ENCODE measurements around the gene DCP1A. TPM values are rescaled to one million over a fixed set of nuclear protein-coding genes. Genes with fewer than 3 reads are reported as not detected.
"Not testable (repeated sequence)": the region's sequence is repeated elsewhere in the genome, so short reads cannot be mapped to it uniquely, and the experiment has no call there.

The DCP1A gene
- total RNA-seq, 2 experiments from 2014 or later: 23.8 to 25.0 TPM

DNA sequence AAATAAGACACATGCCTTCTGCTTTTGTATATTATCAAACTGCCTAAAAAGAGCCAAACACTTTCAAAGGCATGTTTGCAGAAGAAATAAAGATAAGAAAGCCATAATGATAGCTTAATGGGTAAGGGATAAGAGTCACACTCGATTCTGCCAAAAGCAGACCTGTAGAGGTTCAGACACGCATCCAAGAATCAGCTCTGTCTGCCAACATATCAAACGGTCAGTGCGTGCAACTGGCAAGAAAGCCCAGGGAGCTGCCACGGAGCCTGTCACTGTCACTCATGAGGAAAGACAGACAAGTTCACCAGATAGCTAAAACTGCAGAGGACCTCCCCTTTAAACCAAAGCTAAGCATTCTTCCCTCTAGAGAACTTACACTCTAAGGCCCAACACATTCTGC is 23.2 kb downstream of the DCP1A start:
- H3K4me3 Mint-ChIP-seq: no peak overlapping the region
- intact Hi-C loops (cut with micrococcal nuclease): loop anchor here (2.0 kb wide), 1 partner anchor 23 kb away; the partner anchor contains the start of gene DCP1A
- peaks cover 8% of the 10 kb centered on the region for H3K36me3 Mint-ChIP-seq (ENCODE audit: low read depth)
- CTCF ChIA-PET: interaction anchor here (0.6 to 1.4 kb wide), 2 partner anchors 25 to 1100 kb away, joined by 4 read pairs; no protein-coding TSS in a partner anchor
- H3K4me1 Mint-ChIP-seq (ENCODE audit: low read depth): peaks cover 30% of the 10 kb centered on the region
- no peak overlapping the region for H3K27ac Mint-ChIP-seq
- no peaks in the 10 kb centered on the region for H3K27me3 Mint-ChIP-seq (ENCODE audit: low read depth)
- H3K9me3 Mint-ChIP-seq: no peaks in the 10 kb centered on the region
- DNase-seq: no peak

DNA sequence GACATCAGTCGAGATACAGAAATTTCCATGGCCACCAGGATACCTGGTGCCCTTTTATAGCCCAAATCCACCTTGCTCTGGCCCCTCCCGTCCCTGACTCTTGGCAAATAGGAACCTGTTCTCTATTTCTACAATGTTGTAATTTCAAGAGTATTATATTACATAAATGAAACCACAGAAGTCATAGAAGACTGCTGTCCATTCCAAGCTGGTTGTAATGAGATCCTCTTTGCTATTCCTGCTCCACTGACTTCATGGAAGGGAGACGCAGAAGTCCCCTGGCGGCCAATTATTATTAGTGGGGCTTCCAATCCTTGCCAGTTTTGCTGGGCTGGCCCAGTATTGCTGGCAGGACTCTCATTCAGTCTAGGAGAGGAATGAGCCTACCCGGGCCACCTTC is 26.6 kb downstream of the DCP1A start:
- CTCF ChIA-PET: interaction anchor here (1.0 kb wide), 1 partner anchor 12 kb away, joined by 3 read pairs; no protein-coding TSS in a partner anchor
- H3K27ac Mint-ChIP-seq: no peak overlapping the region
- intact Hi-C loops (cut with micrococcal nuclease): no loop called here

DNA sequence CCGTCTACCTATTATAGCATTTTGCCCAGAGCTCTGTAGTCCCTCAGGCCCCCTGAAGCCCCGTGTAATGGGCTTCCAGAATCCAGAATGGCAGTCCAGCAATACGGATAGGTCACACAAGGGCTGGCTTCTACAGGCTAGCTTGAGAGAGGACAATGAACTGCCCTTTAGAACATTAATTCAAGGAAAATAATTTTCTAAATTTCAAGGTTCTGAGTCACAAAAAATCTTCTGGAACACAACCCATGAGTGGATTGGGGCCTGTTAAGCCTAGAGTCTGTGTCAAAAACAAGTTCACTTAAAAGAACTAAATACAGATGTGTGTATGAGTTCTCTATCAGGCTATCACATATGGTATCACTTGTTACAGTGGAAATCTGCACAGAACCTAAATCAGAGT is 28.8 kb downstream of the DCP1A start:
- H3K4me3 Mint-ChIP-seq: no peak overlapping the region
- H3K4me1 Mint-ChIP-seq (ENCODE audit: low read depth): no peaks in the 10 kb centered on the region
- DNase-seq: no peak
- no peaks in the 10 kb centered on the region for H3K9me3 Mint-ChIP-seq
- CTCF ChIA-PET: no interaction called here
- H3K36me3 Mint-ChIP-seq (ENCODE audit: low read depth): peaks cover 13% of the 10 kb centered on the region
- H3K27me3 Mint-ChIP-seq (ENCODE audit: low read depth): no peaks in the 10 kb centered on the region
- no peak overlapping the region for H3K27ac Mint-ChIP-seq
- intact Hi-C loops (cut with micrococcal nuclease): no loop called here

More for the DNA sequence above, 26.6 kb downstream of the DCP1A start:
- Mint-ChIP-seq H3K9me3 (no peaks in the 10 kb centered on the region), H3K27me3 (ENCODE audit: low read depth) (no peaks in the 10 kb centered on the region), H3K4me1 (ENCODE audit: low read depth) (peaks cover 8% of the 10 kb centered on the region), H3K4me3 (no peak overlapping the region), H3K36me3 (ENCODE audit: low read depth) (peaks cover 13% of the 10 kb centered on the region)
- no peak for DNase-seq

DNA sequence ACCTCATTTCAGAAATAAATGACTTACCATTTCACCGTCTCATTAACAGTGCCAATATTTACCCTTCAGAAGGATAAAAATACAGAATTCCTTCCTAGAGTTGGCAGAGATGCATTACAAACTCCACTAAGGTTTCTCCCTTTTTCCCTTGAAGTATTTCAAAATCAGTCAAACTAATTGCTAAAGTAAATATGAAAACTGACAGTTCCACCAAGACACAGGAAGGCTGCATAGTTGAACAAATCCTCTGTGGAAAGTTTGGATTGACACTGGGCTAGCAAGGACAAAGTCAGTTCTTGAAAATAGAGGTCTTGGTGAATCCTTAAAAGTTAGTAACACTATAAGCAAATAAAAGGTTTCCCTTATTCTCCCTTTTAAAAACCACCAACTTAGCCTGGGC is 34.5 kb downstream of the DCP1A start:
- H3K27ac Mint-ChIP-seq: no peak overlapping the region
- CTCF ChIA-PET: interaction anchor here (0.7 kb wide), 1 partner anchor 395 kb away, joined by 4 read pairs; no protein-coding TSS in a partner anchor
- peaks cover 16% of the 10 kb centered on the region for H3K36me3 Mint-ChIP-seq (ENCODE audit: low read depth)
- H3K27me3 Mint-ChIP-seq (ENCODE audit: low read depth): no peaks in the 10 kb centered on the region
- no peak overlapping the region for H3K4me3 Mint-ChIP-seq
- no peaks in the 10 kb centered on the region for H3K9me3 Mint-ChIP-seq
- intact Hi-C loops (cut with micrococcal nuclease): no loop called here
- no peaks in the 10 kb centered on the region for H3K4me1 Mint-ChIP-seq (ENCODE audit: low read depth)
- DNase-seq: no peak

DNA sequence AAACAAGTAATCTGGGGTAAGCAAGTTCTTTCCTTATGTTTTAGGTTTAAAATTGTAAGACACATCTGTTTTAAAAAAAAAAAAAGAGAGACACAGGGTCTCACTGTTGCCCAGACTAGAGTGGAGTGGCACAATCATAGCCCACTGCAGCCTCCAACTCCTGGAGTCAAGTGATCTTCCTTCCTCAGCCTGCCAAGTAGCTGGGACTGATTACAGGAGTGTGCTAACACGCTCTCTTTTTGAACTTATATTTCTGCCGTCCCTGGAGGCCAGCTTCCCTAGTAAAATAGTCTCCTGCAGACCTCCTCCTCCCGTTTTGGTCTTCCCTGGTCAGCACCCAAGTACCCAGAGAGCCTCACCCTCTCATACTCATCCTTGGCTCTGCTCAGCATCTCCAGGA is 35.5 kb downstream of the DCP1A start:
- Mint-ChIP-seq H3K9me3 (no peaks in the 10 kb centered on the region), H3K27ac (no peak overlapping the region), H3K36me3 (ENCODE audit: low read depth) (peaks cover 16% of the 10 kb centered on the region), H3K27me3 (ENCODE audit: low read depth) (no peaks in the 10 kb centered on the region), H3K4me1 (ENCODE audit: low read depth) (no peaks in the 10 kb centered on the region), H3K4me3 (no peak overlapping the region)
- CTCF ChIA-PET: interaction anchor here (0.6 to 1.5 kb wide), 3 partner anchors 11 to 117 kb away, joined by 3 to 4 read pairs (median 4); no protein-coding TSS in a partner anchor
- no peak for DNase-seq
- intact Hi-C loops (cut with micrococcal nuclease): no loop called here

DNA sequence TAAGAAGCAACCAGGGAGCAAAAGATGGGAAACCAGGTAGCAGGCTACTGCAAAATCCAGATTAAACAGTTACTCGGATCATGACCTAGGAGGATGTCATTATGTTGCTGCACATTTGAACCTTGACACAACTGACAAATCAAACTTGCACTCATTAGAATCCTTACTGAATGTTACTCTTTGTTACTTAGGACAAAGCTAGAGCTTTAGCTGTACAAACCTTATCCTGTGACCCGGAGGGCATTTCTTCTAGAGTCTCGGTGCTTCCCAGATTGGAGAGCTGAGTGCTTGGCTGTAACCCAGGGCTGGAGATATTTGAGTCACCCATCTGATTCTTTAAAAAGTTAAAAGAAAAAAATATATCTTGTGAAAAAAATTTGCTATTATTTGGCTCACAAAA is 43.4 kb downstream of the DCP1A start:
- DNase-seq: no peak
- CTCF ChIA-PET: no interaction called here
- H3K4me1 Mint-ChIP-seq (ENCODE audit: low read depth): peaks cover 3% of the 10 kb centered on the region
- H3K9me3 Mint-ChIP-seq: no peaks in the 10 kb centered on the region
- H3K4me3 Mint-ChIP-seq: no peak overlapping the region
- no peaks in the 10 kb centered on the region for H3K27me3 Mint-ChIP-seq (ENCODE audit: low read depth)
- intact Hi-C loops (cut with micrococcal nuclease): no loop called here
- no peak overlapping the region for H3K27ac Mint-ChIP-seq
- H3K36me3 Mint-ChIP-seq (ENCODE audit: low read depth): peaks cover 5% of the 10 kb centered on the region

DNA sequence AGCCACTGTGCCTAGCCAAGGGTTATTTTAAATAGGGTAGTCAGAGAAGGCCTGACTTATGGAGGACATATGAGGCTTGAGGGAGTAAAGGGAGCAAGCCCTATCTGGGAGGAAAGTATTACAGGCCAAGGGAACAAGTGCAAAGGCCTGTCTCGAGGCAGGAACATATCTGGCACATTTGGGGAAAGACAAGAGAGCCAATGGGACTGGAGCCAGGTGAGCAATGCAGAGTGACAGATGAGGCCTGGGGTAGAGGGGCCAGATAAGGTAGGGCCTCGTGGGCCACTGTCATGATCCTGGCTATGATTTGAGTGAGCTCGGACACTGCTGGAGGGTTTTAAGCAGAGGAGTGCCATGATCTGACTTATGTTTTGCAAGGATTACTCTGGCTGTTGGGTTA is 43.8 kb downstream of the DCP1A start:
- no peak overlapping the region for H3K4me3 Mint-ChIP-seq
- DNase-seq: no peak
- H3K4me1 Mint-ChIP-seq (ENCODE audit: low read depth): peaks cover 3% of the 10 kb centered on the region
- CTCF ChIA-PET: no interaction called here
- H3K27me3 Mint-ChIP-seq (ENCODE audit: low read depth): no peaks in the 10 kb centered on the region
- intact Hi-C loops (cut with micrococcal nuclease): no loop called here
- no peak overlapping the region for H3K27ac Mint-ChIP-seq
- H3K9me3 Mint-ChIP-seq: no peaks in the 10 kb centered on the region
- H3K36me3 Mint-ChIP-seq (ENCODE audit: low read depth): peaks cover 5% of the 10 kb centered on the region

DNA sequence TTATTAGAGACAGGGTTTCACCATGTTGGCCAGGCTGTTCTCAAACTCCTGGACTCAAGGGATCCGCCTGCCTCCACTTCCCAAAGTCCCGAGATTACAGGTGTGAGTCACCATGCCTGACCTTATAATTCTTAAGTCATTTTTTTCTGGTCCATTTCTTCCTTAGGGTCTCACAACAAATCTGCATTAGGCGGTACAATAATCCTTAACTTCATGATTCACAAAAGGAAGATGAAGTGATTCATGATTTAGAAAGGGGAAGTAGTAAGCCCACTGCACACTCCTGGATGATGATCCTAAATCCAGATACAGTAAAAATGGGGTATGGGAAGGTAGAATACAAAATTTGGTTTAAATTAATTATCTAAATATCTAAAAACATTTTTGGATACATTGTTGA is 46.5 kb downstream of the DCP1A start:
- H3K4me3 Mint-ChIP-seq: no peak overlapping the region
- no peaks in the 10 kb centered on the region for H3K27me3 Mint-ChIP-seq (ENCODE audit: low read depth)
- H3K9me3 Mint-ChIP-seq: no peaks in the 10 kb centered on the region
- no peak for DNase-seq
- peaks cover 3% of the 10 kb centered on the region for H3K4me1 Mint-ChIP-seq (ENCODE audit: low read depth)
- intact Hi-C loops (cut with micrococcal nuclease): no loop called here
- H3K27ac Mint-ChIP-seq: no peak overlapping the region
- H3K36me3 Mint-ChIP-seq (ENCODE audit: low read depth): peaks cover 5% of the 10 kb centered on the region
- CTCF ChIA-PET: interaction anchor here (0.6 to 1.1 kb wide), 2 partner anchors 10 to 224 kb away, joined by 4 read pairs; no protein-coding TSS in a partner anchor

DNA sequence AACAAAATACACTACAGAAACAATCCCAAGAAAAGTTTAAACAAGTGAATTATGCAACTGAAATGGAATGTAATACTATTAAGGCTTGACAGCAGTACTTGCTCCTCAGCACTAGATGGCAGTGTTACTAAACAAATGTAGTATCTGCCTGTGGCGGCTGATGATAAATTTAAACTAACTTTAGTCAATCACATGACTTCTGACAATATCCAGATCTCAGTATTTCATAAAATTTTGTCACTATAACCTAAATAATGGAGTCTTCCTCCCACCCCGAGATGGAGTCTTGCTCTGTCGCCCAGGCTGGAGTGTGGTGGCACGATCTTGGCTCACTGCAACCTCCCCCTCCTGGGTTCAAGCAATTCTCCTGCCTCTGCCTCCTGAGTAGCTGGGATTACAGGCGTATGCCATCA is 47.7 kb downstream of the DCP1A start:
- not testable (repeated sequence) for H3K27me3 Mint-ChIP-seq (ENCODE audit: low read depth); H3K4me1 Mint-ChIP-seq (ENCODE audit: low read depth); H3K9me3 Mint-ChIP-seq; H3K4me3 Mint-ChIP-seq; H3K36me3 Mint-ChIP-seq (ENCODE audit: low read depth); H3K27ac Mint-ChIP-seq
- intact Hi-C loops (cut with micrococcal nuclease): loop anchor here (1.0 to 5.0 kb wide), 5 partner anchors 51 to 411 kb away; no protein-coding TSS in a partner anchor
- CTCF ChIA-PET: interaction anchor here (0.6 to 1.4 kb wide), 10 partner anchors 8 to 297 kb away, joined by 3 to 7 read pairs (median 4); no protein-coding TSS in a partner anchor
- DNase-seq: peak; percentile 9

DNA sequence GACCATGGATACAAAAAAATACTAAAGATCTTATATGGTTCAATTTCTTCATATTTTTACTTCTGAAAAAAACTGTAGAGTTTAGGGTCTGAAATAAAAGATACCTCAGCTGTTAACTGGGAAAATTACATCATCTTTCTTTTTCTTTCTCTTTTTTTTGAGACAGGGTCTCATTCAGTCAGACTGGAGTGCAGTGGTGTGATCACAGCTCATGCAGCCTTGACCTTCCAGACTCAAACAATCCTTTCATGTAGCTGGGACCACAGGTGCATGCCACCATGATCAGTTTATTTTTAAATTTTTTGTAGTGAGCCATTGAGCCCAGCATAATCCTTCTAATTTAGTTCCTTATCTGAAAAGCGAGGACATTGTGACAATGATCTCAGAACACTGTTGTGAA is 51.9 kb downstream of the DCP1A start:
- intact Hi-C loops (cut with micrococcal nuclease): loop anchor here (5.0 kb wide), 2 partner anchors 73 to 217 kb away; no protein-coding TSS in a partner anchor
- Mint-ChIP-seq H3K9me3 (no peaks in the 10 kb centered on the region), H3K36me3 (ENCODE audit: low read depth) (peaks cover 8% of the 10 kb centered on the region), H3K27me3 (ENCODE audit: low read depth) (no peaks in the 10 kb centered on the region), H3K4me3 (no peak overlapping the region), H3K4me1 (ENCODE audit: low read depth) (peaks cover 3% of the 10 kb centered on the region), H3K27ac (no peak overlapping the region)
- DNase-seq: no peak
- CTCF ChIA-PET: interaction anchor here (0.8 kb wide), 1 partner anchor 415 kb away, joined by 4 read pairs; no protein-coding TSS in a partner anchor

DNA sequence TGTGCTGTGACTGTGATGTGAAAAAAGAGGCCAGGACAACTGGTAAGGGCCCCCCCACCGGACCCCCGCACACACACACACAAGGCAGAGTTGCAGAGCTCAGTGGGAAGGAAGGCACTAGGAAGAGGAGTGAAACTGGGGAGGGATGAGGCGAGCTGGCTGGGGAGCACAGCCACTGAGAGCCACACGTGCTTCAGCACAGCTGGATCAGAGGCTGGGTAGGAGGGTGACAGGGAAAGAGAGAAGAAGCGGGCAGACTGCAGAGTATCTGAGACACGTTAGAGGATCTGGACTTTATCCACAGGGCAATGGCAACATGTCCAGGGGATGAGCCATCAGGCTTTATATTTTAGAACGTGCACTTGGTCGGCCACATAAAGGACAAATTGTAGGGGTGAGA is 53.5 kb downstream of the DCP1A start:
- Mint-ChIP-seq H3K27ac (no peak overlapping the region), H3K9me3 (no peaks in the 10 kb centered on the region), H3K4me1 (ENCODE audit: low read depth) (no peaks in the 10 kb centered on the region), H3K36me3 (ENCODE audit: low read depth) (peaks cover 5% of the 10 kb centered on the region), H3K27me3 (ENCODE audit: low read depth) (no peaks in the 10 kb centered on the region), H3K4me3 (no peak overlapping the region)
- DNase-seq: no peak
- intact Hi-C loops (cut with micrococcal nuclease): no loop called here
- CTCF ChIA-PET: no interaction called here

DNA sequence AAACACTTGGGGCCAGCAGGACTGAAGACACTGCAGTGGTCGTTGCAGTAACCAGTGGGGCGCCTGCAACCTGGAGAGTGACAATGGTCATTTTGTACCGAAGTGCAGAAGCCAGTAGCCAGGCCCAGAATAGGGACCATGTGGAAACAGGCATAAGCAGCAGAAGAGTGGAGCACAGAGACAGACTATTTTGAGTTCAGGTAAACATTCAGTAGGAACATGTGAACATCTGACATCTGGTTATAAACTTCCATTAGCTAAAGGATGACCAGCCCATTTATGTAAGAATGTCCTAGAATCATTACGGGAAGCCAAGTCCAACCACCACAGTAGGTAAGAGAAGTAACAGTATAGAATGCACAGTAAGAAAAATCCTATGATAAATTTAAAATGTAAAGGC is 59.1 kb downstream of the DCP1A start:
- Mint-ChIP-seq H3K36me3 (ENCODE audit: low read depth) (peaks cover 16% of the 10 kb centered on the region), H3K4me3 (no peak overlapping the region), H3K27me3 (ENCODE audit: low read depth) (no peaks in the 10 kb centered on the region), H3K27ac (no peak overlapping the region), H3K4me1 (ENCODE audit: low read depth) (peaks cover 9% of the 10 kb centered on the region), H3K9me3 (no peaks in the 10 kb centered on the region)
- intact Hi-C loops (cut with micrococcal nuclease): no loop called here
- DNase-seq: no peak
- CTCF ChIA-PET: interaction anchor here (0.6 to 1.1 kb wide), 5 partner anchors 14 to 452 kb away, joined by 3 to 7 read pairs (median 3); no protein-coding TSS in a partner anchor

DNA sequence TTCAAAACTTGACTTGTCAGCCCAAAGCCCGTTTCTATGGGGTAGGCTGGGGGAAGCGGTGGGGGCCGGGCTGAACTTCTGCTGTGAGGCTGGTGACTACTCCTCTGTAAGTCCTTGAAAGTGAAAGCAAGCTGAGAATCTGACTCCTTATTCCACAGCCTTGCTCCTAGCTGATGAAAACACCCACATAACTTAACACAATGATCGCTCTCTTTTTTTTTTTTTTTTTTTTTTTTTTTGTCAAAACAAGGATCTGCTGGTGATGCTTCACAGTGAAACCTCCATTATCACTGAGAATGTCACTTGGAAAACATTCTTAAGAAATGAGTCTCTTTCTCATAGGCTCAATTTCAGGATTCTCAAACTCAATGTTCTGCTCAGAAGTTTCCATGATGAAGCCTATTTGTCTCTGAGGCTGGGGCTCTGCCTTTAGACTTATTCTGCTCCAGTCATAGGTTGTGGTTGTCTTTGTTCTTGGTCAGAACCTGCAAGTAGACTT is 60.2 kb downstream of the DCP1A start:
- Mint-ChIP-seq H3K27me3 (ENCODE audit: low read depth) (no peaks in the 10 kb centered on the region), H3K27ac (peak overlapping the region; percentile 51), H3K9me3 (no peaks in the 10 kb centered on the region), H3K36me3 (ENCODE audit: low read depth) (peaks cover 18% of the 10 kb centered on the region), H3K4me1 (ENCODE audit: low read depth) (peaks cover 9% of the 10 kb centered on the region), H3K4me3 (no peak overlapping the region)
- intact Hi-C loops (cut with micrococcal nuclease): loop anchor here (2.0 kb wide), 1 partner anchor 32 kb away; no protein-coding TSS in a partner anchor
- no peak for DNase-seq
- CTCF ChIA-PET: interaction anchor here (0.7 to 1.1 kb wide), 4 partner anchors 15 to 173 kb away, joined by 3 to 4 read pairs (median 3); no protein-coding TSS in a partner anchor

Measured in activated naive CD4-positive, alpha-beta T cell treated with anti-CD3 and anti-CD28 coated beads for 36 hours (primary cell).